Hematopoietic multipotent progenitor cell treated with erythropoietin and hydrocortisone succinate and interleukin-3 and kit ligand, for 17 days (in vitro differentiated cells): ENCODE measurements around the gene GDPD3.

Experiments used
- DNase-seq: peaks from one replicate; pipeline ENCODE4 v3.0.0-alpha.2; 2015; ENCODE audit warnings: low spot score

The GDPD3 gene

GRCh38 chr16:30078744-30079143 lies 34.6 kb downstream of the GDPD3 start:
- no peak for DNase-seq

DNA sequence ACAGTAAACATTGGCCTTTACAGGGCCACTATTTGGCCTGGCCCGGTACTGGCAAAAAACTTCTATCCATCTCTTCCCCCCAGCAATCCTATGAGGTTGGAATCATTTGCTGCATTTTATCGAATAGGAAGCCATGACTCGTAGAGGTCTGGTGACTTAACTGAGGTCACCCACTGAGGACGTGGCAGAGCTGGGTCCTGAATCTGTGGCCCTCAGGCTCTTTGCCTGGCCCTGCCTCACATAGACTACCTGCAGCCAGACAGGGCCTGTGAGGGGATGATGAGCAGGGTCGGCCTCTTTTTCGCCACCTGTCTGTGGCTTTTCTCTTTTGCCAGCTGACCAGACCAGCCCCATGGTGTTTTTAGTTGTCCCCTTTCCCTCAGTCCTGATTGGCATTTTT lies 35.7 kb downstream of the GDPD3 start:
- DNase-seq: no peak

- DNase-seq: peak; percentile 40
Measured at GRCh38 chr16:30076276-30076791, 37.0 kb downstream of the GDPD3 start.

GRCh38 chr16:30075503-30076275 lies 37.6 kb downstream of the GDPD3 start, which contains the start of gene PPP4C:
TSS of gene PPP4C (plus strand) at chr16:30075994. CDS start at chr16:30076378, 384 bp downstream.
- peak; percentile 86 for DNase-seq

DNA sequence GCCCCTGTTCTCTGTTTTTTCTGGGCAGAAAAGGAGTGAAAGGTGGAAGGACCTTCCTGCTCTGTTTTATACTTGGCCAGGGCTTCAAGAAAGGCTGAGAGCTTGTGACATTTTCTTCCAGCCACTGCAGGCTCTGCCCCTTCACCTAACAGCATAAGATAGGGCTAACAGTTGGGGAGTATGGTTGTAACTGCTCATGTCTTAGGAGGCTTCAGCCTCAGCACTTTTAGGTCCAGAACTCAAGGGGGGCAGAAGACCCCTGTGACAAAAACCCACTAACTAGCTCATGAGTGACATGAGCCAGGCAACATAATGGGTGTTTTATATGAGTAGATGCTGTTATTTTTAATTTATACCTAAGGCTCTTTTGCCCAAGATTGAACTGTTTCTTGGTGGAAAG lies 42.8 kb downstream of the GDPD3 start:
- no peak for DNase-seq

GRCh38 chr16:30069611-30070462 lies 43.5 kb downstream of the GDPD3 start:
- DNase-seq: no peak

DNA sequence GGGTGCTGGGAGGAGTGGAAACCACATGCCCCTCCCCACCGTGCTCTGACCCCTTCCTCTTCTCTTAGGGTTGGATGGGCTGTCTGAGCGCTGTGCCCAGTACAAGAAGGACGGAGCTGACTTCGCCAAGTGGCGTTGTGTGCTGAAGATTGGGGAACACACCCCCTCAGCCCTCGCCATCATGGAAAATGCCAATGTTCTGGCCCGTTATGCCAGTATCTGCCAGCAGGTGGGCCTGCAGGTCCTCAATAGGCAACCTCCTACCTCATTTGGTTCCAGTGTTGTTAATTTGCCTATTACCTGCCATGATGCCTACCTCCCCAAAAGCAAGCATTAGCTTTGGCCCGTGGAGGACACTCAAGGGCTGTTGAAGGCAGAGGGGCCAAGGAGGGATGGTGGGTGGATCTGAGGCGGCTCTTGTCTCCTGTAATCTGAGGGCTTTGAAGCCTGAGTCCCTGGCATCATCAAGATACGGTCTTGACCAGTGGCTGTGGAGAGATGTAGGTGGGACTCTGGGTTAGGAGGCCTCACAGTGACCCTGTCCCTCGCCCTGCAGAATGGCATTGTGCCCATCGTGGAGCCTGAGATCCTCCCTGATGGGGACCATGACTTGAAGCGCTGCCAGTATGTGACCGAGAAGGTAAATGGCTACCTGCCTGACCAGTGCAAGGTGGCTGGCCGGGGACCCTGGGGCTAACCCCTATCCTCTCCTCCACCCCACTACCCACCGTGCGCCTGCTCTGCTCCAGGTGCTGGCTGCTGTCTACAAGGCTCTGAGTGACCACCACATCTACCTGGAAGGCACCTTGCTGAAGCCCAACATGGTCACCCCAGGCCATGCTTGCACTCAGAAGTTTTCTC lies 44.4 kb downstream of the GDPD3 start:
- peak; percentile 63 for DNase-seq

GRCh38 chr16:30068333-30068732 lies 45.0 kb downstream of the GDPD3 start:
- no peak for DNase-seq

DNA sequence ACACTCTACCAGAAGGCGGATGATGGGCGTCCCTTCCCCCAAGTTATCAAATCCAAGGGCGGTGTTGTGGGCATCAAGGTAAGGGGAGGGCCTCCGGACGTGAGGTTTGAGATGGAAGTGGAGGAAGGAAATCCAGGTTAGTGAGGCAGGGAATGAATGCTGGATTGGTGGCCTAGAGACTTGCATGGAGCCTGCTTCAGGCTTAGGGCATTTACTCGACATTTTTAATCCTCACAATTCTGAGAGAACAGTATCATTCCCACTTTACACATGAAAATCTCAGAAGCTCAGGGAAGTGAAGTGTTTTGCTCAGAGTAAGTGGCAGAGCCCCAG lies 45.8 kb downstream of the GDPD3 start:
- DNase-seq: no peak

- no peak for DNase-seq
Measured at GRCh38 chr16:30066761-30067583, 46.4 kb downstream of the GDPD3 start.

GRCh38 chr16:30065943-30066760 lies 47.2 kb downstream of the GDPD3 start:
- DNase-seq: peak; percentile 64

DNA sequence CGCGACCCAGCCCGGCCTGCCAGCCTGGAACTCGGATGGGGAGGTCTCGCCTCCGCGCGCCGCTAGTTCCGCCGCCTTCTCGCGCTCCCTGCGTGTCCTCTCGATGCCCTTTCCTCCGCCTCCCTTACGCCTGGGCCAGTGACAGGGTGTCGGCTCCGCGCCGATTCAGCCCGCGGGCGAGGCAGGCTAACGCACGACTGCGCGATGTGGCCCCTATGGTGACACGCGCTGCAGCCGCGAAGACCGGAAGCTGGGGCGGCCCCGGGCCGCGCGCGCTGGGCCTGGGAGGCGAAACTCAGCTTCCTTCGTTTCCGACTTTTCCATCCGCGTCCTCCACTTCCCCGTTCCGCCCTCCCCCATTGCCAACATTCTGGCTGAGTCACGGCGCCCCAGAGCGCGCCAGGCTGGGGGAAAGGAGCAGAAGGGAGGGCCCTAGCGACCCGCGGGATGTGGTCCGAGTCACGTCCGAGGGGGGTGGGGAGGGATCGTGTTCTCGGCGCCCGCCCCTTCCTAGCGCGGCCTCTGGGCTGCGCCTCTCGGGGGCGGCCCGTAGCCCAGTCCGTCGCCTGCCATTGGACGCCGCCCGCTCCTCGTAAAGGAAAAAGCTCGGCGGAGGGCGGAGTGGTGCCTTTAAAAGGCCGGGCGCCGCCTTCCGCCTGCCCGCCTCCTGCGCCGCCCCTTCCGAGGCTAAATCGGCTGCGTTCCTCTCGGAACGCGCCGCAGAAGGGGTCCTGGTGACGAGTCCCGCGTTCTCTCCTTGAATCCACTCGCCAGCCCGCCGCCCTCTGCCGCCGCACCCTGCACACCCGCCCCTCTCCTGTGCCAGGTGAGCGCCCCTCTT lies 48.0 kb downstream of the GDPD3 start, which contains the start of gene ALDOA:
Gene ALDOA (plus strand): TSS at position 659 of the 841 bp plus-strand sequence. CDS start 1,138 bp downstream, outside the sequence.
- DNase-seq: peak; percentile 89

- no peak for DNase-seq
Measured at GRCh38 chr16:30064729-30065101, 48.6 kb downstream of the GDPD3 start.

GRCh38 chr16:30063893-30064728 lies 49.2 kb downstream of the GDPD3 start:
- peak; percentile 40 for DNase-seq

DNA sequence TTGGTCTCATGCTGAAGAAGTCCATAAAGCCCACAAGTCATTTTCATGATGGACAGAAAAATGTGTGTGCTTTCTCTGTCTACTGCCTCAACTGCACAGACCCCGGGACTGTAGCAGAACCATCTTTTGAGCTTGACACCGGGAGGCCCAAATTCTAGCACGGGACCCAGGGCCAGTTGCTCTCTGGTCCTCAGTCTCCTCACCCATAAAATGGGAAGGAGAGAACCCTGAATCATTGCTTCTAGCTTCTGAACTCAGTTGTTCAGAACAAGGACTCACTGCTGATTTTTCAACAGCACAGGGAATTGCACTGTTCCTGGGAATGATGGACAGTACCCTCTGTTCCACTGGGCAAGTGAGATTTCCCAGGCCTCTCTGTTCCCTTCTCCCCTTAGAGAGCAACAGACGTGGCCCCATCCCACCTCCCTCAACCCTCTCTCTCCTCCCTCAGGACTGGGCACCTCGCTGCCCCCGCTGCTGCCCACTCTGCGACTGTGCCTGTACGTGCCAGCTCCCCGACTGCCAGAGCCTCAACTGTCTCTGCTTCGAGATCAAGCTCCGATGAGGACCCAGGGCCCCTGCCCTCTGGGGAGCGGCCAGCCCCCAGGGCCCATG lies 50.0 kb downstream of the GDPD3 start:
- DNase-seq: no peak

DNA sequence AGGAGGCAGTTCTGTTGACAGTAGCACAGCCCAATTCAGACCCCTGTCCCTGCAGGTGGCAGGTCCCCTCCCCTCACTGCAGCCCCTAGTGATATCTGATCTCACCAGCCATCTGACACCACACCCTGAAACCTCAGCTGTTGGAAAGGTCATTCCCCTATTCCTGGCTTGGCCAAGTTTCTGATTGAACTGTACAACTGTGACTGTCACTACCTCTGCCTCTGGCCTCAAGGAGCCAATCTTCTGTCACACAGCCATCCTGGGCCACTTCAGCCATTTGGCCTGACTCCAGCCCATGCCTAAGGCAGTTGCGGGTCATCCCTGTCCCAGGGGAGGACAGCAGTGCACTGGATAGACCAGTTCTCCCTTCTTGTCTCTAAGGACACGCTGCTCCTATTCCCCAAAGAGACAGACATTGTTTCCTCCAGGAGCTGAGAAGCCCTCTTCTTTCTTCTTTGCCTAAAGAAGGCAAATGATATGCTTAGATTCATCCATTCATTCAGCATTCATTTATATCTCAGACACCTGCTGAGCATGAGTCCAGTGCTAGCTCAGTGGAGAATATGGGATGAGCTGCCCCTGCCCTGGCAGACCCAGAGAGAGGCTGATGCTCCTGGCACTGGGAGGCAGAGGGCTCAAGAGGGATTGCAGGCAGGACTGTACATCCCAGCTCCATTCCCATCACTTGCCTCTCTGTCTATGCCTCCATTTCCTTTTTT lies 52.3 kb downstream of the GDPD3 start:
- no peak for DNase-seq

- DNase-seq: no peak
Measured at GRCh38 chr16:30060346-30060745, 53.0 kb downstream of the GDPD3 start.
